Stomach (tissue), 4 donors: ENCODE measurements around the gene RNF133.

Experiments used
- EP300 ChIP-seq: sonication (generic); formaldehyde crosslinking; IDR thresholded peaks from one replicate; pipeline ENCODE4 v1.6.1; 2017; ENCODE audit warnings: antibody characterized with exemption
- POLR2A ChIP-seq, 4 donors: fragments of 450-650 bp; IDR thresholded peaks; one replicate each; pipeline ENCODE4 v1.6.1; 2016; ENCODE audit warnings: antibody characterized with exemption in 4 of 4, control low read depth in 2 of 4, mild to moderate bottlenecking in 1 of 4, moderate library complexity in 1 of 4
- TF ChIP-seq, protein P1 (sequence below), 7 experiments: fragments of 450-650 bp in 4 of 7; fragments of 200-600 bp in 3 of 7; sonication (generic) in 3 of 7; IDR thresholded peaks; one replicate each; pipeline ENCODE4 v1.5.1; 2016 to 2019; ENCODE audit warnings: antibody characterized with exemption in 7 of 7, control low read depth in 2 of 7, mild to moderate bottlenecking in 1 of 7

DNA sequence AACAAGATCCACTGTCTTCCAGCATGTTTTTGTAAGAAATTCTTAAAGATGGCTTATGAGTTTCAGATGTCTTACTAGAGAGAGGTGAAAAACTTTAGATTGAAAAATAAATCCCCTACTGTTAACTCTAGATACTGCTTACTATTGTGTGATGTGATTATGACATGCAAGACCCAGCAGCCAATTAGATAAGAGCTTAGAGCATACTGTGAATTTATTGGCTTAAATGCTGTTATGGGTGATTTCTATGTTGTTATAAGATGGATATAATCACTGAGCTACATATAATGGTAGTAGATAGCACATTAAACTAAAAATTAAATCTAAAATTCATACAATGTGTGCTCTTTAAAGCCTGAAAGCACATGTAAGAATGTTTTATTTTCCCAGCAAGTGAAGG lies at the start of gene RNF133:
- TF ChIP-seq, protein P1, sequence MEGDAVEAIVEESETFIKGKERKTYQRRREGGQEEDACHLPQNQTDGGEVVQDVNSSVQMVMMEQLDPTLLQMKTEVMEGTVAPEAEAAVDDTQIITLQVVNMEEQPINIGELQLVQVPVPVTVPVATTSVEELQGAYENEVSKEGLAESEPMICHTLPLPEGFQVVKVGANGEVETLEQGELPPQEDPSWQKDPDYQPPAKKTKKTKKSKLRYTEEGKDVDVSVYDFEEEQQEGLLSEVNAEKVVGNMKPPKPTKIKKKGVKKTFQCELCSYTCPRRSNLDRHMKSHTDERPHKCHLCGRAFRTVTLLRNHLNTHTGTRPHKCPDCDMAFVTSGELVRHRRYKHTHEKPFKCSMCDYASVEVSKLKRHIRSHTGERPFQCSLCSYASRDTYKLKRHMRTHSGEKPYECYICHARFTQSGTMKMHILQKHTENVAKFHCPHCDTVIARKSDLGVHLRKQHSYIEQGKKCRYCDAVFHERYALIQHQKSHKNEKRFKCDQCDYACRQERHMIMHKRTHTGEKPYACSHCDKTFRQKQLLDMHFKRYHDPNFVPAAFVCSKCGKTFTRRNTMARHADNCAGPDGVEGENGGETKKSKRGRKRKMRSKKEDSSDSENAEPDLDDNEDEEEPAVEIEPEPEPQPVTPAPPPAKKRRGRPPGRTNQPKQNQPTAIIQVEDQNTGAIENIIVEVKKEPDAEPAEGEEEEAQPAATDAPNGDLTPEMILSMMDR (IDR thresholded peaks at IDR 0.05) = no peak
- no peak for TF ChIP-seq POLR2A (IDR thresholded peaks at IDR 0.05)
- TF ChIP-seq EP300 = no peak
